HG02571 (cell line): ENCODE measurements around the gene WWOX.
"Not testable (repeated sequence)": the region's sequence is repeated elsewhere in the genome, so short reads cannot be mapped to it uniquely, and the experiment has no call there.

ENCODE experiments used
- ATAC-seq: cut with Tn5 transposase; IDR thresholded peaks from one replicate; pipeline ENCODE4 v1.9.1; 2021; ENCODE audit warnings: mild to moderate bottlenecking, moderate library complexity; ENCODE audit not compliant: unreplicated experiment

Gene WWOX

GRCh38 chr16:78099271-78100111 is at the start of gene WWOX:
TSS of gene WWOX (plus strand) at chr16:78099654.
- ATAC-seq: peak; percentile 92

- ATAC-seq: no peak
Observed at GRCh38 chr16:78050734-78051400, 48.6 kb upstream of the WWOX start.

- no peak for ATAC-seq
Observed at GRCh38 chr16:78057803-78058564, 41.5 kb upstream of the WWOX start.

- ATAC-seq: not testable (repeated sequence)
Observed at GRCh38 chr16:78059806-78060205, 39.6 kb upstream of the WWOX start.

- no peak for ATAC-seq
Observed at GRCh38 chr16:78060295-78060694, 39.2 kb upstream of the WWOX start.

- no peak for ATAC-seq
Observed at GRCh38 chr16:78060809-78061208, 38.6 kb upstream of the WWOX start.

GRCh38 chr16:78065319-78065718 is 34.1 kb upstream of the WWOX start:
- ATAC-seq: no peak

- ATAC-seq: no peak
Observed at GRCh38 chr16:78069913-78070312, 29.5 kb upstream of the WWOX start.

GRCh38 chr16:78072275-78072674 is 27.2 kb upstream of the WWOX start:
- ATAC-seq: no peak

- ATAC-seq: no peak
Observed at GRCh38 chr16:78075800-78076199, 23.7 kb upstream of the WWOX start.

- ATAC-seq: no peak
Observed at GRCh38 chr16:78081341-78081740, 18.1 kb upstream of the WWOX start.

GRCh38 chr16:78091419-78091818 is 8.0 kb upstream of the WWOX start:
- no peak for ATAC-seq

- no peak for ATAC-seq
Observed at GRCh38 chr16:78092758-78093157, 6.7 kb upstream of the WWOX start.

- ATAC-seq: no peak
Observed at GRCh38 chr16:78094166-78094565, 5.3 kb upstream of the WWOX start.

GRCh38 chr16:78094998-78095397 is 4.5 kb upstream of the WWOX start:
- ATAC-seq: no peak

GRCh38 chr16:78096386-78096785 is 3.1 kb upstream of the WWOX start:
- no peak for ATAC-seq

- no peak for ATAC-seq
Observed at GRCh38 chr16:78097548-78097947, 1.9 kb upstream of the WWOX start.

GRCh38 chr16:78098087-78098486 is 1.4 kb upstream of the WWOX start:
- no peak for ATAC-seq

- no peak for ATAC-seq
Observed at GRCh38 chr16:78098595-78099270, 721 bp upstream of the WWOX start.

- ATAC-seq: peak; percentile 34
Observed at GRCh38 chr16:78100112-78100467, 636 bp downstream of the WWOX start.

GRCh38 chr16:78102122-78102660 is 2.7 kb downstream of the WWOX start:
- ATAC-seq: no peak
